Measurements from ENCODE around the gene GALR2.

Gene GALR2, protein sequence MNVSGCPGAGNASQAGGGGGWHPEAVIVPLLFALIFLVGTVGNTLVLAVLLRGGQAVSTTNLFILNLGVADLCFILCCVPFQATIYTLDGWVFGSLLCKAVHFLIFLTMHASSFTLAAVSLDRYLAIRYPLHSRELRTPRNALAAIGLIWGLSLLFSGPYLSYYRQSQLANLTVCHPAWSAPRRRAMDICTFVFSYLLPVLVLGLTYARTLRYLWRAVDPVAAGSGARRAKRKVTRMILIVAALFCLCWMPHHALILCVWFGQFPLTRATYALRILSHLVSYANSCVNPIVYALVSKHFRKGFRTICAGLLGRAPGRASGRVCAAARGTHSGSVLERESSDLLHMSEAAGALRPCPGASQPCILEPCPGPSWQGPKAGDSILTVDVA

DNA sequence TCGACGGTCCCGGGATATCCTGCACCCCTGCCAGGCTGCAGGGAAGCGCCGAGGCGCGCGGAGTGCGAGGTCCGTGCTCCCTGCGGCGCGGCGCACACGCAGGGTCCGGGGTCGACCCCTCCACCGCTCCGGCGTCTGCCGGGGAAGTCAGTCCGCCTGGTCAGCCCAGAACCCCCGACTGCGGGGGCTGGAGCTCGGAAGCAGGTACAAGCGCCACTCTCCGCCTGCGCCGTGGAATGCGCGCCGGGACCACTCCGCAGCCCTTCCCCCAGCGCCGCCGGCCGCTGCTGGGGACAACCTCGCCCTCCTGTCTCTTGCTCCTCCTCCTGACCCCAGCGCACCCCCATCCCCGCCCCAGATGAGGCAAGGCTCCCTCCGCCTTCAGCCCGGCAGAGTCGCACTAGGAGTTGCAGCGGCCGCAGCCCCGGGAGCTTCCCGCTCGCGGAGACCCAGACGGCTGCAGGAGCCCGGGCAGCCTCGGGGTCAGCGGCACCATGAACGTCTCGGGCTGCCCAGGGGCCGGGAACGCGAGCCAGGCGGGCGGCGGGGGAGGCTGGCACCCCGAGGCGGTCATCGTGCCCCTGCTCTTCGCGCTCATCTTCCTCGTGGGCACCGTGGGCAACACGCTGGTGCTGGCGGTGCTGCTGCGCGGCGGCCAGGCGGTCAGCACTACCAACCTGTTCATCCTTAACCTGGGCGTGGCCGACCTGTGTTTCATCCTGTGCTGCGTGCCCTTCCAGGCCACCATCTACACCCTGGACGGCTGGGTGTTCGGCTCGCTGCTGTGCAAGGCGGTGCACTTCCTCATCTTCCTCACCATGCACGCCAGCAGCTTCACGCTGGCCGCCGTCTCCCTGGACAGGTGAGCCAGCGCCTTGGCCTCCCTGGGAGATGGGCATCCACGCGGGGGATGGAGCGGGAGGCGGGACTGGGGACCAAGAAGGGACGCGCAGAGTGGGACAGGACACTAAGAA is at the start of gene GALR2:
Gene GALR2, plus strand, starts transcription at position 392 of the 974 bp plus-strand sequence. Its CDS starts 103 bp downstream, at position 495.
- Histone ChIP-seq H3K4me3 (ENCODE audit: insufficient read length, low read depth) (peak within 1 kb of the TSS; percentile 59), H3K9me3 (ENCODE audit: insufficient read depth, low read length) (no peaks in the 10 kb centered on the region), H3K9ac (ENCODE audit: insufficient read length, low read depth) (peak within 1 kb of the TSS; percentile 77), H3K27me3 (ENCODE audit: insufficient read depth, insufficient read length) (peaks cover 46% of the 10 kb centered on the region), H3K36me3 (ENCODE audit: insufficient read depth, insufficient read length, low read length) (peaks cover 9% of the 10 kb centered on the region), H3K4me1 (ENCODE audit: insufficient read depth, insufficient read length) (peaks cover 29% of the 10 kb centered on the region)
- TF ChIP-seq YY1 (IDR thresholded peaks at IDR 0.05; ENCODE audit: insufficient read depth, insufficient read length) (no peak), ZNF274 (IDR thresholded peaks at IDR 0.05; ENCODE audit: low read depth, low read length) (no peak), SUZ12 (IDR thresholded peaks at IDR 0.05; ENCODE audit: extremely low read depth, insufficient read depth, insufficient read length) (no peak)
- no peak for DNase-seq (ENCODE audit: low read depth, low spot score)

DNA sequence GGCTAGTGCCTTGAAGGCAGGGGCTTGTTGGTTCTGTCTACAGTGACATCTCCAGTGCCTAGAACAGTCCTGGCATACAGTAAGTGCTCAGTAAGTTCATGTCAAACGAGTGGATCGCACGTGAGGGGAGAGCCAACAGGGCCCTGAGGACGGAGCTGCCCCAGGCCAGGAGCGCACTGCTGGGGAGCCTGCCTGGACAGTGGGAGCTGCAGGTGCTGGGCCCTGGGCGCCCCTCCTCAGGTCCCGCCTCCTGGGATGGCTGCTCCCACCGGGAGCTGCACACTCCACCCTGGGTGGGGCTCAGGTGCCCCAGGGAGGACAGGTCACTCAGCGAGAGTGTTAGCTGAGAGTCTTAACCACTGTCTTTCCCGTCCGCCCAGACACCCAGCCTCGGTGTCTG is 49.3 kb upstream of the GALR2 start:
- no peaks in the 10 kb centered on the region for H3K36me3 ChIP-seq (ENCODE audit: insufficient read depth, insufficient read length, low read length)
- H3K9ac ChIP-seq (ENCODE audit: insufficient read length, low read depth): no peak overlapping the region
- no peaks in the 10 kb centered on the region for H3K9me3 ChIP-seq (ENCODE audit: insufficient read depth, low read length)
- peaks cover 17% of the 10 kb centered on the region for H3K4me1 ChIP-seq (ENCODE audit: insufficient read depth, insufficient read length)
- H3K4me3 ChIP-seq (ENCODE audit: insufficient read length, low read depth): no peak overlapping the region
- no peak for TF ChIP-seq SUZ12 (IDR thresholded peaks at IDR 0.05; ENCODE audit: extremely low read depth, insufficient read depth, insufficient read length)
- TF ChIP-seq YY1 (IDR thresholded peaks at IDR 0.05; ENCODE audit: insufficient read depth, insufficient read length): no peak
- TF ChIP-seq ZNF274 (IDR thresholded peaks at IDR 0.05; ENCODE audit: low read depth, low read length): no peak
- H3K27me3 ChIP-seq (ENCODE audit: insufficient read depth, insufficient read length): no peaks in the 10 kb centered on the region
- no peak for DNase-seq (ENCODE audit: low read depth, low spot score)

DNA sequence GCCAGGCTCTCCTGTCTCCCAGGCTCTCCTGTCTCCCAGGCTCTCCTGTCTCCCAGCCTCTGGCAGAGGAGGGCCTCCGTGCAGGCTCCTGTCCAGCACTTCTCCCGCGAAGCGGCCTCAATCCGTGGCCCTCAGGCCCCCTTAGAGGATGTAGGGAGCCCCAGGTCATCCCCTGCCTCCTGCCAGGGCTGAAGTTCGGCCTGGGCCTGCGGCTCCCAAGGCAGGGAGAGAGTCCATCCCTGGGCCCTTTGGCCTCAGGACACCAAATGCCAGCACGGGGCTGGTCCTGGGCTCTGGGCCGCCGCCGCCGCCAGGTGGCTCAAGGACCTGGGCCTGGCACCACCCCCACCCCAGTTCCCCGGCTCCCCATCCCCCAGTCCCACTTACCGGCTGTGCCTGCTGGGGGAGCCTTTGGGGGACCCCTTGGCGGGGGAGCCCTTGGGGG is 47.8 kb upstream of the GALR2 start:
- TF ChIP-seq YY1 (IDR thresholded peaks at IDR 0.05; ENCODE audit: insufficient read depth, insufficient read length): no peak
- TF ChIP-seq SUZ12 (IDR thresholded peaks at IDR 0.05; ENCODE audit: extremely low read depth, insufficient read depth, insufficient read length): no peak
- TF ChIP-seq ZNF274 (IDR thresholded peaks at IDR 0.05; ENCODE audit: low read depth, low read length): no peak
- no peak overlapping the region for H3K4me3 ChIP-seq (ENCODE audit: insufficient read length, low read depth)
- H3K9me3 ChIP-seq (ENCODE audit: insufficient read depth, low read length): no peaks in the 10 kb centered on the region
- no peak for DNase-seq (ENCODE audit: low read depth, low spot score)
- H3K4me1 ChIP-seq (ENCODE audit: insufficient read depth, insufficient read length): peaks cover 17% of the 10 kb centered on the region
- H3K36me3 ChIP-seq (ENCODE audit: insufficient read depth, insufficient read length, low read length): no peaks in the 10 kb centered on the region
- H3K9ac ChIP-seq (ENCODE audit: insufficient read length, low read depth): no peak overlapping the region
- no peaks in the 10 kb centered on the region for H3K27me3 ChIP-seq (ENCODE audit: insufficient read depth, insufficient read length)

DNA sequence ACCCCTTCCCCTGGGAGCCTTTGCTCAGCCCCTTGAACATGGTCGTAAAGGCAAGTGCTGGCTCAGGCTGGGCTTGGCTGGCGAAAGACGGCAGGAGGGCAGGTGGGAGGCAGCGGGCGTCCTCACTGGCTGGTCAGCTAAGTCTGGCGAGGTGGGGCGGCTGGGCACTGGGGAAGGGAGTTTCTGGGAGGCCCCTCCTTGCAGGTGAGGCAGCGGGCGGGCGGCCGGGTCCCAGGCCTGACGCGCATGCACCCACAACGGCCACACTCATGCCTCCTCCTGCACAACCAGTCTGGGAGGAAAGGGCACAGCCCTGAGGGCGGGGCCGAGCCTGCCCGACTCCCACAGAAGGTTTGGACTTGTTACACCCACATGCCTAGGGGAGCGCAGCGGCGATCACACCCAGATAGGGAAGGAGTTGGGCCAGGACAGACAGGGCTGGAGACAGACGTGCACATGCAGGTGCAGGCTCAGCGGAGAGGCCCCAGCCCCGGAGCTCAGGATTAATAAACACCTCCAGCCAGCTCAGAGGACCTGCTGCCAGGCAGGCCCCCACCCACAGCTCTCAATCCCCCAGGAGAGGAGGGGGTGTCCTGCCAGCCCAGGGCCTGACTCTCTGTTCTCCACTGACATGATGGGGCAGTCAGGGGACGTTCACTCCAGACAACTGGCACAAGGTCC is 47.3 kb upstream of the GALR2 start, which contains the start of gene EVPL:
Gene EVPL, minus strand, starts transcription at position 148 of the 681 bp plus-strand sequence. Its CDS starts 108 bp downstream, at position 40.
- no peak for TF ChIP-seq YY1 (IDR thresholded peaks at IDR 0.05; ENCODE audit: insufficient read depth, insufficient read length)
- no peak for TF ChIP-seq SUZ12 (IDR thresholded peaks at IDR 0.05; ENCODE audit: extremely low read depth, insufficient read depth, insufficient read length)
- Histone ChIP-seq H3K27me3 (ENCODE audit: insufficient read depth, insufficient read length) (no peaks in the 10 kb centered on the region), H3K9me3 (ENCODE audit: insufficient read depth, low read length) (peaks cover 4% of the 10 kb centered on the region; the same call in 1 of the 2 replicates), H3K4me3 (ENCODE audit: insufficient read length, low read depth) (no peak within 1 kb of the TSS), H3K9ac (ENCODE audit: insufficient read length, low read depth) (no peak within 1 kb of the TSS), H3K4me1 (ENCODE audit: insufficient read depth, insufficient read length) (peaks cover 20% of the 10 kb centered on the region), H3K36me3 (ENCODE audit: insufficient read depth, insufficient read length, low read length) (no peaks in the 10 kb centered on the region)
- no peak for DNase-seq (ENCODE audit: low read depth, low spot score)

DNA sequence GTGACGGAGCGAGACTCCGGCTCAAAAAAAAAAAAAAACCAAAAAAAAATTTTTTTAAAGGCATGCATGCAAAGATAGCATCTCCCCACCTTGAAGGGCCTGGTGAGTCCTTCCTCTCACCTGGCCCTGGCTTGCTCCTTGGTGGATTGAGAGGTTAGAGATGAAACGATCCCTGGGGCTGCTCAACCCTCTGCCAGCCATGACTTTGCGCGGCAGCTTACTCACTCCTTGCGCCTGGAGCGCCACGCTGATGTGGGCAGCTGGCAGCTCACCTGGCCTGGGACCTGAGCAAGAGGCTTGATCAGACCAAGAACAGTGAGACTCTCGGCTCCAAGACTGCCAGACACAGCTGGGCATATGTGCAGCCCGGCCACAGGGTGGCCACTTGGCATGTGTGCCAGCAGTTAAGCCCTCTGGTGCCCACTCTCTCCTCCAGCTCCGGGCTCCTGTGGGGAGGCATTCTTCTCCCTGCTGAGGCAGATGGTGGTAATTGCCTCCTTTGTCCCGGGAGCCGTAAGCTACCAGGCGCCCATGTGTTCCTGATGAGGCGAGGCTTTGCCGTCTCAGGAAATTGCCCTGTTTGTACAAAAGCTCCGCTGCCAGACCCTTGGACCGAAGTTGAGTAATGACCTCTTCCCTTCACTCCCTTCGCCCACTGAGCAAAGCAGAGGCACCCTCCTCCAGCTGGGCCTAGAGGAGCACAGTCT is 42.4 kb upstream of the GALR2 start:
- Histone ChIP-seq H3K36me3 (ENCODE audit: insufficient read depth, insufficient read length, low read length) (peaks cover 6% of the 10 kb centered on the region), H3K4me1 (ENCODE audit: insufficient read depth, insufficient read length) (peaks cover 20% of the 10 kb centered on the region), H3K9me3 (ENCODE audit: insufficient read depth, low read length) (peaks cover 18% of the 10 kb centered on the region; the same call in 1 of the 2 replicates), H3K9ac (ENCODE audit: insufficient read length, low read depth) (no peak overlapping the region), H3K27me3 (ENCODE audit: insufficient read depth, insufficient read length) (no peaks in the 10 kb centered on the region), H3K4me3 (ENCODE audit: insufficient read length, low read depth) (no peak overlapping the region)
- DNase-seq (ENCODE audit: low read depth, low spot score): no peak
- no peak for TF ChIP-seq SUZ12 (IDR thresholded peaks at IDR 0.05; ENCODE audit: extremely low read depth, insufficient read depth, insufficient read length)
- no peak for TF ChIP-seq YY1 (IDR thresholded peaks at IDR 0.05; ENCODE audit: insufficient read depth, insufficient read length)
- no peak for TF ChIP-seq ZNF274 (IDR thresholded peaks at IDR 0.05; ENCODE audit: low read depth, low read length)

DNA sequence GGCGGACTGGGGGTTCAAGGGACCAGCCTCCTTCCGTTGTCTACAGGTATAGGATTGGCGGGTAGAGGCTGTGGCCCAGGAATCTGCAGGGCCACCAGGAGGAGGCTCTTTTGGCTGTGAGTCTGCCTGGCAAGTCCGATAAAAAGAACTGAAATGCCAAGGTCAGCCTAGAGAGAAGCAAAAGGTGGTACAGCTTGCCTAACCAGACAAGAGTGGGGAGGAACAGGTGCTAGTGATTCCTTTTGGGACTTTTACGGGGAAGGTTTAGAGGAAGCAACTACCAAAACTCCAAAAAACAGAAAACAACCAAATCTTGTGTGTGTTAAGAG is 41.8 kb upstream of the GALR2 start:
- Histone ChIP-seq H3K4me1 (ENCODE audit: insufficient read depth, insufficient read length) (peaks cover 18% of the 10 kb centered on the region), H3K9ac (ENCODE audit: insufficient read length, low read depth) (no peak overlapping the region), H3K36me3 (ENCODE audit: insufficient read depth, insufficient read length, low read length) (peaks cover 9% of the 10 kb centered on the region)

More for the DNA sequence above, 41.8 kb upstream of the GALR2 start:
- no peak for TF ChIP-seq YY1 (IDR thresholded peaks at IDR 0.05; ENCODE audit: insufficient read depth, insufficient read length)
- no peak for TF ChIP-seq SUZ12 (IDR thresholded peaks at IDR 0.05; ENCODE audit: extremely low read depth, insufficient read depth, insufficient read length)
- no peak for TF ChIP-seq ZNF274 (IDR thresholded peaks at IDR 0.05; ENCODE audit: low read depth, low read length)
- no peaks in the 10 kb centered on the region for H3K27me3 ChIP-seq (ENCODE audit: insufficient read depth, insufficient read length)
- no peak overlapping the region for H3K4me3 ChIP-seq (ENCODE audit: insufficient read length, low read depth)
- DNase-seq (ENCODE audit: low read depth, low spot score): no peak
- peaks cover 18% of the 10 kb centered on the region; the same call in 1 of the 2 replicates for H3K9me3 ChIP-seq (ENCODE audit: insufficient read depth, low read length)

Data from NT2/D1 (cell line).